Fibroblast of villous mesenchyme (primary cell): ENCODE data around the gene PMVK. TPM values are rescaled to one million over a fixed set of nuclear protein-coding genes. Genes with fewer than 3 reads are reported as not detected.

Experiments
- DNase-seq: peaks from one replicate; pipeline ENCODE4 v3.0.0-alpha.2; 2010; ENCODE audit warnings: low read depth
- H3K4me3 ChIP-seq: 2 replicates; pipeline ENCODE4 v1.5.1; 2011; ENCODE audit warnings: low read depth, mild to moderate bottlenecking, low read length
- total RNA-seq: library from RNA; depleted of rRNA; stranded (reverse); fragments of >200 nt; gene quantifications from 2 replicates; pipeline ENCODE4 v1.2.3, GENCODE V29; 2012
- TF ChIP-seq, protein P1 (sequence below): IDR thresholded peaks from 2 replicates; pipeline ENCODE4 v1.5.1; 2012; ENCODE audit warnings: low read depth, mild to moderate bottlenecking, low read length; ENCODE audit not compliant: insufficient read depth

PMVK gene
- total RNA-seq, 1 donor, result 8.2 TPM

DNA sequence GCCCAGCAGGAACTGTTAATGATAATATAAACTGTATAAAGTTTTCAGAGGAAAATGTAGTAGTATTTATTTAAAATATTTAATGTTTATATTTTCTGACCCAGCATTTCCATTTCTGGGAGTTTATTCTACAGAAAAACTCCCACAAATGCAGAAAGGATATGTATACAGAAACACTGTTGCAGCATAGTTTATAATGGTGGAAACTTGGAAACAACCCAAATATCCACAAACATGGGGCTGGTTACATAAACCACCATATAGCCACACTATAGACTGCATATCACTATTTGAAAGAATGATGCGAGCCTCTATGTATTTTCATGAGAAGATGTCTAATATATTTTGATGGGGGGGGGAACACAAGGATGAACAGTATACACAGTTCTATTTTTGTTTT lies 34.9 kb downstream of the PMVK start:
- DNase-seq, result peak; percentile 13
- TF ChIP-seq, protein P1, sequence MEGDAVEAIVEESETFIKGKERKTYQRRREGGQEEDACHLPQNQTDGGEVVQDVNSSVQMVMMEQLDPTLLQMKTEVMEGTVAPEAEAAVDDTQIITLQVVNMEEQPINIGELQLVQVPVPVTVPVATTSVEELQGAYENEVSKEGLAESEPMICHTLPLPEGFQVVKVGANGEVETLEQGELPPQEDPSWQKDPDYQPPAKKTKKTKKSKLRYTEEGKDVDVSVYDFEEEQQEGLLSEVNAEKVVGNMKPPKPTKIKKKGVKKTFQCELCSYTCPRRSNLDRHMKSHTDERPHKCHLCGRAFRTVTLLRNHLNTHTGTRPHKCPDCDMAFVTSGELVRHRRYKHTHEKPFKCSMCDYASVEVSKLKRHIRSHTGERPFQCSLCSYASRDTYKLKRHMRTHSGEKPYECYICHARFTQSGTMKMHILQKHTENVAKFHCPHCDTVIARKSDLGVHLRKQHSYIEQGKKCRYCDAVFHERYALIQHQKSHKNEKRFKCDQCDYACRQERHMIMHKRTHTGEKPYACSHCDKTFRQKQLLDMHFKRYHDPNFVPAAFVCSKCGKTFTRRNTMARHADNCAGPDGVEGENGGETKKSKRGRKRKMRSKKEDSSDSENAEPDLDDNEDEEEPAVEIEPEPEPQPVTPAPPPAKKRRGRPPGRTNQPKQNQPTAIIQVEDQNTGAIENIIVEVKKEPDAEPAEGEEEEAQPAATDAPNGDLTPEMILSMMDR, result no peak
- no peak overlapping the region for H3K4me3 ChIP-seq

GRCh38 chr1:154899041-154899440 lies 37.5 kb downstream of the PMVK start:
- no peak overlapping the region for H3K4me3 ChIP-seq
- TF ChIP-seq, protein P1, result no peak
- no peak for DNase-seq

DNA sequence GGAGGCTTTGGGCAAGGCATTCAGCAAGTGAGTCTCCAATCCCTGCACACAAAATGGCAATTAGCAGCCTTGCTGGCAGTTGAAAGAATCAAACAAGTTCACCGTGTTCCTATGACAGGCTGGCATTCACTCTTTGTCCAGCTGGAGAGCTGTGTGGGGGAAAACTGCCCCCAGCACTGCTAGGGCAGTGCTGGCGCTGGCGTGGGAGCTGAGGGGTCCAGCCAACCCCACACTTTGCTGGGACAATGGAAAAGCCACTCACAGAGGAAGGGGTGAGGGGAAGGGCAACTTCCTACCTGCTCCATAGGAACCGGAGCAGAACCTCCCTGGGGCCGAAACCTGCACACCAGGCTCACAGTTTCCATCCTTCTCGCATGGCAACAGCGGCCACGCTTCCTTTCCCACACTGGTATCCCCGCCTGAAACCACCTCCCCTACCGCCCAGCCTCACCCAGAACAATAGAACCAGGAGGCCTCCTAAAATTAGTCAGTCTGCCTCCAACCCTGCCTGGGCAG lies 39.7 kb downstream of the PMVK start:
- DNase-seq, result no peak
- TF ChIP-seq, protein P1, result no peak
- no peak overlapping the region for H3K4me3 ChIP-seq

- TF ChIP-seq, protein P1, result no peak
- peak; percentile 9 for DNase-seq
- H3K4me3 ChIP-seq, result no peak overlapping the region
These were observed 40.7 kb downstream of the PMVK start for GRCh38 chr1:154895798-154896197.

- no peak overlapping the region for H3K4me3 ChIP-seq
- no peak for DNase-seq
- TF ChIP-seq, protein P1, result no peak
These were observed 45.1 kb downstream of the PMVK start for GRCh38 chr1:154891452-154891851.

DNA sequence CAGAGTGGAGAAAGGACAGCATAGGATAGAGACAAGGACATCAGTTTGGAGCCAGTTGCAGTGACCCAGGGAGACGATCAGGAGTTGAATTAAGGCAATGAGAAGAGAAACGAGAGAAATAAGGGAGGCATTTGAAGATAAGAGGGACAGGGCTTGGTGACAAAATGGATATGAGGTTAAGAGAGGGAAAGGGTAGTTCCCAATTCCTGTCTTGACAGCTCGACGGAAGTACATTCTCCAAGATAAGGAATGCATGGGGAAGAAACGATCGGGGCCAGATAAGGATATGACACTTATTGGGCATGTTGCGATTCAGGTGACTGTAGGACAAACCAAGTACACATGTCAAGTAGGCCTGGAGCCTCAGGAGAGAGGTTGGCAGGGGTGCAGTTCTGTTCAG lies 47.8 kb downstream of the PMVK start:
- TF ChIP-seq, protein P1, result no peak
- no peak for DNase-seq
- H3K4me3 ChIP-seq, result no peak overlapping the region
